Testis (tissue), 2 donors: ENCODE results near the gene GID8.

ENCODE experiments used
- POLR2A ChIP-seq: fragments of 450-650 bp; IDR thresholded peaks from one replicate; pipeline ENCODE4 v1.6.1; 2017; ENCODE audit warnings: antibody characterized with exemption, mild to moderate bottlenecking, moderate library complexity
- TF ChIP-seq, protein P1 (sequence below), 3 experiments: fragments of 450-650 bp in 2 of 3; fragments of 200-600 bp in 1 of 3; sonication (generic) in 1 of 3; IDR thresholded peaks; one replicate each; pipeline ENCODE4 v1.5.1; 2016 to 2019; ENCODE audit warnings: antibody characterized with exemption in 3 of 3, mild to moderate bottlenecking in 2 of 3, moderate library complexity in 1 of 3

DNA sequence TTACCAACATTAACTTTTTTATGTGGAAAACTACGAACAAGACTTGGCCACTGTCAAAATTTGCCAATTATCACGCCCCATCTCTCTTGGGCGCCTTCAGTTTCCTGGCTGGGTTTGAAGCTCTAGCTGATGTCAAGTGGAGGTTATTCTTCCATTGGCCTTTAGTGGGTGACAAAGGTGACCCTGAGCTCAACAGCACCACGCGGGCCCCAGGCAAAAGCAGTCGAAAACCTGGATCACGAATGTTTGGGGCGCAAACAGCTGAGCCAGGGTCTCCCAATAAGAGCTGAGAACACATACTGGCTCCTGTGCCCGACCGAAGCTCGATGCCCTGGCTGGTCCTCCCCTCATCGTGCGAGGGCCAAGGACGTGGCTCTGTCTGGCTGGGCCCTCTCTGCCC, 41.4 kb downstream of the GID8 start:
- TF ChIP-seq, protein P1, sequence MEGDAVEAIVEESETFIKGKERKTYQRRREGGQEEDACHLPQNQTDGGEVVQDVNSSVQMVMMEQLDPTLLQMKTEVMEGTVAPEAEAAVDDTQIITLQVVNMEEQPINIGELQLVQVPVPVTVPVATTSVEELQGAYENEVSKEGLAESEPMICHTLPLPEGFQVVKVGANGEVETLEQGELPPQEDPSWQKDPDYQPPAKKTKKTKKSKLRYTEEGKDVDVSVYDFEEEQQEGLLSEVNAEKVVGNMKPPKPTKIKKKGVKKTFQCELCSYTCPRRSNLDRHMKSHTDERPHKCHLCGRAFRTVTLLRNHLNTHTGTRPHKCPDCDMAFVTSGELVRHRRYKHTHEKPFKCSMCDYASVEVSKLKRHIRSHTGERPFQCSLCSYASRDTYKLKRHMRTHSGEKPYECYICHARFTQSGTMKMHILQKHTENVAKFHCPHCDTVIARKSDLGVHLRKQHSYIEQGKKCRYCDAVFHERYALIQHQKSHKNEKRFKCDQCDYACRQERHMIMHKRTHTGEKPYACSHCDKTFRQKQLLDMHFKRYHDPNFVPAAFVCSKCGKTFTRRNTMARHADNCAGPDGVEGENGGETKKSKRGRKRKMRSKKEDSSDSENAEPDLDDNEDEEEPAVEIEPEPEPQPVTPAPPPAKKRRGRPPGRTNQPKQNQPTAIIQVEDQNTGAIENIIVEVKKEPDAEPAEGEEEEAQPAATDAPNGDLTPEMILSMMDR (IDR thresholded peaks at IDR 0.05), result no peak
- no peak for TF ChIP-seq POLR2A
